DMS114 treated with DMSO at 0.1 percent for 48 hours (cell line): ENCODE data around the gene CEP85.

Experiments
- DNase-seq: peaks from one replicate; lab custom pipeline; 2025; ENCODE audit not compliant: unreplicated experiment; lab: John Stamatoyannopoulos, UW

The CEP85 gene, protein sequence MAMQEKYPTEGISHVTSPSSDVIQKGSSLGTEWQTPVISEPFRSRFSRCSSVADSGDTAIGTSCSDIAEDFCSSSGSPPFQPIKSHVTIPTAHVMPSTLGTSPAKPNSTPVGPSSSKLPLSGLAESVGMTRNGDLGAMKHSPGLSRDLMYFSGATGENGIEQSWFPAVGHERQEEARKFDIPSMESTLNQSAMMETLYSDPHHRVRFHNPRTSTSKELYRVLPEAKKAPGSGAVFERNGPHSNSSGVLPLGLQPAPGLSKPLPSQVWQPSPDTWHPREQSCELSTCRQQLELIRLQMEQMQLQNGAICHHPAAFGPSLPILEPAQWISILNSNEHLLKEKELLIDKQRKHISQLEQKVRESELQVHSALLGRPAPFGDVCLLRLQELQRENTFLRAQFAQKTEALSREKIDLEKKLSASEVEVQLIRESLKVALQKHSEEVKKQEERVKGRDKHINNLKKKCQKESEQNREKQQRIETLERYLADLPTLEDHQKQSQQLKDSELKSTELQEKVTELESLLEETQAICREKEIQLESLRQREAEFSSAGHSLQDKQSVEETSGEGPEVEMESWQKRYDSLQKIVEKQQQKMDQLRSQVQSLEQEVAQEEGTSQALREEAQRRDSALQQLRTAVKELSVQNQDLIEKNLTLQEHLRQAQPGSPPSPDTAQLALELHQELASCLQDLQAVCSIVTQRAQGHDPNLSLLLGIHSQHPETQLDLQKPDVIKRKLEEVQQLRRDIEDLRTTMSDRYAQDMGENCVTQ

DNA sequence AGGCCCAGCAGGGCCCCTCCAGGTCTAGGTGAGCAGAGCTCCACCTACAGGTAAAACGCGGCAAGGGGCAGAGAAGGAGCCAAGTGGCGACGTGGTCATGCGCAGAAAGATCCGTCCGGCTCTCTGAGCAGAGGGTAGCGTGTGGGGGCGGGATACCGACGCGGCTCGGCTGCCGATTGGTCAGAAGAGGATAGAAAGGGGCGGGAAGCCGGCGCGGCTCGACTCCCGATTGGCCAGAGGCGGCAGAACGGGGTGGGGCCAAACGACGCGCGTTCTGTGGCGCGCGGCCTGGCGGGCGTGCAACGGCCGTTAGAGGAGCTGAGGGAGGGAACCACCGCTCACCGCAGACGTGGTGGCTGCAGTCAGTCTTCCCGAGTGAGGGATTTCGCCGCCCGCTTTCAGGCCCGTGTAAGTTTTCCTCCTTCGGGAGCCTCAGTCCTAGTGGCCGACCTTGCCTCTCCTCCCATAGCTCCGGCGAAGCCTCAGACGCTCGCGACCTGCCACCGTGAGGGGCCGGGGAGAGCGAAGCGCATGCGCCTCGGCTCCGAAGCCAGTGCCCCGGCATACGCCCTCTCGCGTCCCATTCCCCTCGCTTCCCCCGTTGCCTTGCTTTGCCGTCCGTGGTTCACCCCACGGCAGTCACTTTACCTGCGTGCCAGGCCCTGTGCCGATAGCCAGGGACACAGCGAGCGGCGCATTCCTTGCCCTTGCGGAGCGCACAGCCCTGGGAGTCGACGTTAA is at the start of gene CEP85:
CEP85 (plus strand) TSS at position 298 of the 741 bp plus-strand sequence. CDS start 5,584 bp downstream, outside the sequence.
- DNase-seq = peak; percentile 95

DNA sequence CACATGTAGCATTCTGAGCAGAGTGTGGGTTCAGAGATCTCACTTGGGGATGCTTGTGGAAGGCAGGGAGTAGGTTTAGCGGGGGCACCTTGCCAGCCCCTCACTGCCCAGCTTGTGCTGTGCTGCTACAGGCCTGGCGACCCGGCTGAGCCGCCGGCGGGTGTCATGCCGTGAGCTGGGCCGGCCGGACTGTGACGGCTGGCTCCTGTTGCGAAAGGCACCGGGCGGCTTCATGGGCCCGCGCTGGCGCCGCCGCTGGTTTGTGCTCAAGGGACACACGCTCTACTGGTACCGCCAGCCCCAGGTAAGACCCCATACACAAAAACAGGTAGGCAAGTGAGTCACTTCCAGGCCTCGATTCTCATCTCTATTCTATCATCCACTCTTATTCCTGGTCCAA is 49.1 kb upstream of the CEP85 start:
- no peak for DNase-seq

DNA sequence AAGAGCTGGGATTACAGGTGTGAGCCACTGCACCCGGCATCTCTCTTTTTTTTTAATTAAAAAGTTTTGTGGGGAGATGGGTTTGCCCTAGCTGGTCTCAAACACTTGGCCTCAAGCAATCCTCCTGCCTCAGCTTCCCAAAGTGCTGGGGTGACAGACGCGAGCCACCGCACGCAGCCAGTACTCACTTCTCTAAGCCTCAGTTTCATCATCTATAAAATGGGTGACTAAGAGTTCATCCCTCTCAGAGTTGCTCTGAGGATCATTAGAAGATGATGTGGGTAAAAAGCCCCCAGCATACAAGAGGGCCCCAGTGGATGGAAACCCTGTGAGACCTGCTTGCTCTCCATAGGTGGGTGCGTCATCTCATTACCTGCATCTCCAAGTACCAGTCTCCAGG is 46.1 kb upstream of the CEP85 start:
- DNase-seq = no peak

DNA sequence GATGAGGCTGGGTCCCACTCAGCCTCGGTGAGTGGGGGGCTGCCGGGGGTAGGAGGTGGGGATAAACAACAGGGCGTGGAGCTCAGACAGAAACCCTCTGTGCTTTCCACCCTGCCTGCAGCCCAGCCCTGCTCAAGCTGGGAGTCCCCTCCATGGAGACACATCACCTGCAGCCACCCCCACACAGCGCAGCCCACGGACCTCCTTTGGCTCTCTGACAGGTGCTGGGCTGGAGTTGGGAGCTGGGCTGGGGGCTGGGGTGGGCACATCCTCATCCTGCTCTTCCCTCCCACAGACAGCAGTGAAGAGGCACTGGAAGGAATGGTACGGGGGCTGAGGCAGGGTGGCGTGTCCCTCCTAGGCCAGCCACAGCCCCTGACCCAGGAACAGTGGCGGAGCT is 45.5 kb upstream of the CEP85 start:
- no peak for DNase-seq

DNA sequence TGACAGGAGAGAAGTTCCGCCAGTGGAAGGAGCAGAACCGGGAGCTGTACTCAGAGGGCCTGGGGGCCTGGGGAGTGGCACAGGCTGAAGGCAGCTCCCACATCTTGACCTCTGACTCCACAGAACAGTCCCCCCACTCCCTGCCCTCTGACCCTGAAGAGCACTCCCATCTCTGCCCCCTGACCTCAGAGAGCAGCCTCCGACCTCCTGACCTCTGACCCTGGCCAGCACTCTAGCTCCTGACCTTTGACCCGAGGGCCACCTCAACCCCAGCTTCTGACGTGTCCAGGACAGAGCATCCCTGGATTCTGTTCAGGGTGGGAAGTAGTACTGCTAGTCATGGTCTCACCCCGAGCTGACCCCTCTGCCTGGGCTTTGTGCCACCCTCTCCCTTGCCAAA is 44.7 kb upstream of the CEP85 start:
- no peak for DNase-seq

DNA sequence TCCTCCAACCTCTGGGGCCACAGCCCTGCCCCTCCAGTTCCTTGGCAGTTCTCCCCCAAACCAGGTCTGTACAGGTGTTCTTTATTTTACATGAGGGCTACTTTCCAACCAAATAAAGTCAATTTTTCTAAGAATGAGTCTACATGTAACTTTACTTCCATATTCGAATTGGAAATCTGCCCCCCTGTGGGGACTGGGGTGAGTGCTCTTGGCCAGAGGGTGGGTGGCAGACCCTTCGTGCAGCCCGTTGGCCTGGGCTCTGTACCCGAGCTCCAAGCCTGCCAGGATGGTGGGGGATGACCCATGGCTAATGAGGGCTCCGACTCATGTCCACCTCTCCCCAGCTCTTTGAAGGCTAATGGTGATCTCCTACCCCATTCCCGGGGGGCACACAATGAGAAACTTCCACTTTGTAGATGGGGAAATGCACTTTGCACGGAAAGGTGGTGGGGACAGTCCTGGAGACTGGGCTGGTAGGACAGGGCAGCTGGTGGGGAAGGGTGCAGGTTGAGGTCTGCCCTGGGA is 44.2 kb upstream of the CEP85 start:
- no peak for DNase-seq

DNA sequence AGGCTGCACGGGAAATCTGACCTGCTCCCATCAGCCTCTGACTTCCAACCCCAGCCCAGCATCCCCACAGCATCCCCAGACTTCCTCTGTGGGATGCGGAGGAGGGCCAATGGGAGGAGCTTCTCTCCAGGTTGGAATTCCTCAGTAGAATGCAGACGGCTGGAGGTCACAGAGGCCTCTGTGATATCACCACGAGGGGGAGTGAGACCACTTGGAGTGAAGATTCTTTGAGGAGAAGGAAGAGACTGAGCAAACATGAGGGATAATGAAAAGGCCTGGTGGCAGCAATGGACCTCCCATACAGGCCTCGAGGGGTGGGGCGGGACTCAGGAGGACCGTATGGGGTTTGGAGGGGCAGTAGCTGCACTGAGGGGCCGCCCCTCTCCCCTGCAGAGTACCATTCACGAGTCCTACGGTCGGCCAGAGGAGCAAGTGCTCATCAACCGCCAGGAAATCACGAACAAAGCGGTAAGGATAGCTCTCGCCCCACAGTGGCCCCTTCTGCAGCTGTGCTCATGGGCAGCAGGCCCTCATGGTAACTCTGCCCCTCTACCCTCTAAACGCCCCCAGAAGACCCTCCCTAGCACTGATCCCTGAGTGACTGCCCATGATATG is 43.5 kb upstream of the CEP85 start, which contains the start of gene CATSPER4:
CATSPER4 (plus strand) TSS at position 230 of the 615 bp plus-strand sequence; CDS start at position 256, 26 bp downstream.
- no peak for DNase-seq

DNA sequence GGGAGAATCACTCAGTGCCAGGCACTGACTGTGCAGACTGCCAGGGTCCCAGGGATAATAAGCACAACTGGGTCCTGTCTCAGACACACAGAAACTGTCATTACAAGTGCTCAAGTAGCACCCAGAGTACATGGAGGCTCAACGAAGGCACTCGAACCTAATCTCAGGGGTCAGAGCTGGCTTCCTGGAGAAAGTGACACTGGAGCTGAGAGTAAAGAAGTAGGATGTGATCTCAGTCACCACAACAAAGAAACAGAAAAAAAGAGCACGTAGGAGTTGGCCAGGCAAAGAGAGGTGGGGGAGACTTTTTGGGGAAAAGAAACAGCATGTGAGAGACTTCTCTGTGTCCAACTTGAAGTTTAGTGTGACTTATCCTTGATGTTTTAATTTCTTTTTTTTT is 42.3 kb upstream of the CEP85 start:
- no peak for DNase-seq

DNA sequence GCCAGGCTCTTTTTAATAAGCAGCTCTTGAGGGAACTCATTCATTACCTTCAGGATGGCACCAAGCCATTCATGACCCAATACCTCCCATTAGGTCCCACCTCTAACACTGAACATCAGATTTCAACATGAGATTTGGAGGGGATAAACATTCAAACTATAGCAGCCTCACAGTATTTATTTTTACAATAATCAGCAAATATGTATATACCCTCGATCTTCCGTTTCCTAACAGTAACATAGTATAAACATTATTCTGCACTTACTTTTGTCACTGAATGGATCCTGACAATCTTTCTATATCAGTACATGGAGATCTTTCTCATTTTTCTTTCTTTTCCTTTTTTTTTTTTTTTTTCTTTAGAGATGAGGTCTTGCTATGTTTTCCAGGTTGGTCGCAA is 38.2 kb upstream of the CEP85 start:
- no peak for DNase-seq

DNA sequence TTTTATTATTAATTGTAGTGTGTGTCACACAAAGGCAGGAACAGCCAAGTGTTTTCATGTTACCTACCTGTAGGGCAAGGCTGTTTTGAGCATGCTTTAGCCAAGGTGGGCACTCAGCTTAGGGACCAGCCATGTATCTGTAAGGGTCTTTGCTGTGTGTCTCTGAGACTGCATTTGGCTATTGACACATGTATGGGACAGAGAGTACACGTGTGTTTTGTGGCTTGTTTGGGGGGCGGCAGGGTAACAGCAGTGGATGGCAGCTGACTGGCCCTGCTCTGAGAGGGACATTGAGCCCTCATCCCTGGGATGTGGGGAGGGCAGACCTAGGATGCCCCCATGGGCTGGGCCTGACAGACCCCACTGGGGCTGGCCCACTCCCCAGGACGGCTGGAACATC is 36.7 kb upstream of the CEP85 start:
- DNase-seq = no peak

DNA sequence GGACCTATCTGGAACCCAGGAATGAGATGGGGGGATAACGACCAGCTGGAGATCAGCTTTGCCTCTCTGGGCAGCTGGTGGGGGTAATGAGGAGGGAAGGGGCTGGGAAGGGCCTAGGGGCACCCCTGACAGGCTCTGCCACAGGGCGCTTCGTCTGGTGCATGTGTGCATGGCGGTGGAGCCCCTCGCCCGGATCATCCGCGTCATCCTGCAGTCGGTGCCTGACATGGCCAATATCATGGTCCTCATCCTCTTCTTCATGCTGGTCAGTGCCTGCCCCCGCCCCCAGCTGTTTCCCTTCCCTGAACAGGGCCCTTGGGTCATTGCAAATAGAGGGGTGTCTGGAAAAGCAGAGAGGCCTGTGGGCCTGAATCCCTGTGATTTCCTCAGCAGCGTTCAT is 36.2 kb upstream of the CEP85 start:
- no peak for DNase-seq

DNA sequence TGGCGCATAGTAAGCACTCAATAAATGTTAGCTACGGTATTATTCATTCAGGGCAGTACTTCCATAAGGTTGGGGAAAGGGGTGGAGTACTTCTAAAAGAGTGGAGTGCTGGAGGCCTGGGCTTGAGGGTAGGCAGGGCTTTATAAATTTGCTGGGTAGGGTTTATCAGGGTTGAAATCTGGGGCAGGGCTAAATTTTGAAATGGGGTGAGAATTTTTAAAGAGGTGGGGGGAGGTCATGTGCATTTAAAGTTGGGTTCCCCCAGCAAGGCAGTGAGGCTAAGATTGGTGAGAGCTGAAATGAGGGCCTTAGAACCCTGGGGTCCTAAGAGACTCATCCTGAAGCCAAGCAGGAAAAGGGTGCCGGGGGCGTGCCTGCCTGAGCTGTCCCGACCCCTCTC is 33.6 kb upstream of the CEP85 start:
- no peak for DNase-seq

DNA sequence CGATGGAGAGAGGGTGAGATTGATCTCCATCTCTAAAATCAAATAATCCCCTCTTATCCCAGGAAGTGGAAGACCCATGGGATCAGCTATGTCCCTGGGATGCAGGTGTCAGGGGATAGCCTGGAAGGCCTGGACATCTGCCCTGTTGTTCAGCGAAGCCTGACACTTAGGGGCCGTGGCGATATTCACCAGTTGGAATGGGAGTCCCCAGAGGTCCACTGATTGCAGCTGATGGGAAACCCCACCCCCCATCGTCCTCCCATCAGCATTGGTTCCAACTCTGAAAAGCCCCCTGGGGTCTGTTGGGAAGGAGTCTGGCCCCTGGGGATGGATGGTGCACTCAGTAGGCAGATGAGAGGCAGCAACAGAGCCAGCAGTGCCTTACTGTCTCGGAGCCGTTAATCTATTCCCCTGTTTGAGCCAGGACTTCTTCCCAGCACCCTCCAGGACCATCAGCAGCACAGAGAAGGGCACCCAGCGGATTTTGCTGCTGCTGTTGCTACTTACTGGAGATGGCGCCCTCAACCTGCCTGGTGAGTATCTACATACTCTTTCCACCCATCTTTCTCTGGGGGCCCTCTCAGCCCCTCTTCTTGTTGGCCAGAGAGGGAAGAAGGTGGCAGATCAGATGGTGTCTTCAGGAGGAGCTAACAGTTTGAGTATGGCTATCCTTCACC is 30.2 kb upstream of the CEP85 start:
- DNase-seq = no peak

DNA sequence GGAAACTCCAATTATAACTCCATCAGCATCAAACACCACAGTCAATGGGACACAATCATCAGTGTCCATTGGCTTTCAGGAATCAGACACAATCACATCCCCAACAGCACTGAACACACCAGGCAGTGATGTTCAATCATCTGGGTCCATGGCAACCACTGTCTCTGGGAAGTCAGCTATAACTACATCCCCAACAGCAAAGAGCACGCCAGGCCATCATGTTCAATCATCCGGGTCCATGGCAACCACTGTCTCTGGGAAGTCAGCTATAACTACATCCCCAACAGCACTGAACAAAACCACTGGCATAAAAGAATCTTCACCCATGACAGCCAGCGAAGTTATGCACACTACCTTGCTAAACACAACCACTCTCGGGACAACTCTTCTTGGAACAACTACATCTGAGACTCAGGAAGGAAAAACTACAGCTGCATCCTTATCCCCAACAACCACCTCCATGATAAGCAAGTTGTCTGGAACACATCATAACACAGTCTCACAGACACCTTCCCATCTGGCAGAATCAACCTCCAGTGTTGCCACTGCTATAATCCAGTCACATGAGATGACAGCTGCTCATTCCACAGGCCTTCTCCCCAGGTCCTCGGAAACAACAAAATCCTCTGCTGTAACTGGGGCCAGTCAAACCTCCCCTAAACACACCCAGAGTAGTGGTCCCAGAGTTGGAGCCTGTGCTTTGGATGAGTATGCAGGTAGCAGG is 23.7 kb upstream of the CEP85 start:
- DNase-seq = no peak

DNA sequence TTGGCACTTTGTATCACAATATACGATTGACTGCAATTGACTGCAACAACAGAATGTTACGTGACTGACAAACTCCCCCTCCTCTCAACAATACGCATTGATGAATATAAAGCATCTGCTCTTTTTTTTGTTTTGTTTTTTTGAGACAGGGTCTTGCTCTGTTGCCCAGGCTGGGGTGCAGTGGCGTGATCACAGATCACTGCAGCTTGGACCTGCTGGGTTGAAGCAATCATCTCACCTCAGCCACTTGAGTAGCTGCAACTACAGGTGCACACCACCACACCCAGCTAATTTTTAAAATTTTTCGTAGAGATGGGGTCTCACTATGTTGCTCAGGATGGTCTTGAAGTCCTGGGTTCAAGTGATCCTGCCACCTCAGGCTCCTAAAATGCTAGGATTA is 21.3 kb upstream of the CEP85 start:
- DNase-seq = no peak

DNA sequence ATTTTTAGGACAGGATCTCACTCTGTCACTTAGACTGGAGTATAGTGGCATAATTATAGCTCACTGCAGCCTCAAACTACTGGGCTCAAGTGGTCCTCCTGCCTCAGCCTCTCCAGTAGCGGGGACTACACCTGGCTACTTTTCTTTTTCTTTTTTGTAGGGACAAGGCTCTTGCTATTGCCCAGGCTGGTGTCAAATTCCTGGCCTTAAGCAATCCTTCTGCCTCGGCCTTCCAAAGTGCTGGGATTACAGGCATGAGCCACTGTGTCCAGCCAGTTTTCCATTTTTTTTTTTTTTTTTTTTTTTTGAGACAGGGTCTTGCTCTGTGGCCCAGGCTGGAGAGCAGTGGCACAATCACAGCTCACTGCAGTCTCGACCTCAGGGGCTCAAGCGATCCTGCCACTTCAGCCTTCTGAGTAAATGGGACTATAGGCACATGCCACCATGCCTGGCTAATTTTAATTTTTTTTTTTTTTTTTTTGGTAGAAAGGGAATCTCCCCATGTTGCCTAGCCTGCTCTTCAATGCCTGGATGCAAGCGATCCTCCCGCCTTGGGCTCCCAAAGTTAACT is 20.6 kb upstream of the CEP85 start:
- no peak for DNase-seq

DNA sequence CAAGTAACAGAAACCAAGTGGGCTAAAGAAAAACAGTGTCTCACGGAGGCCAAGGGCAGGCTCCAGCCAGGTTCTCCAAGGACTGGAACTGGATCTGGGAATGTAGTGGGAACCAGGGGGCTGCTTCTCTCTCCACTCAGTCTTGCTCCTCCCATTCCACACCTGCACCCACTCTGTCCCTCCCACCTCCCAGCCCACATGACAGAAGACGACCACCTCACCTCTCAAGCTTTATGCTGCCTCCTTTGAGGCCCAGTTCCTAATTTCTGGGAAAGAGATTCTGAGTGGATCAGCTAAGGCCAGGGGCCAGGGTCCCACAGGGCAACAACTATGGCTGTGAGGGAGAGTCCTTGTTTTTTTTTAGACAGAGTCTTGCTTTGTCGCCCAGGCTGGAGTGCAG is 18.8 kb upstream of the CEP85 start:
- DNase-seq = no peak

DNA sequence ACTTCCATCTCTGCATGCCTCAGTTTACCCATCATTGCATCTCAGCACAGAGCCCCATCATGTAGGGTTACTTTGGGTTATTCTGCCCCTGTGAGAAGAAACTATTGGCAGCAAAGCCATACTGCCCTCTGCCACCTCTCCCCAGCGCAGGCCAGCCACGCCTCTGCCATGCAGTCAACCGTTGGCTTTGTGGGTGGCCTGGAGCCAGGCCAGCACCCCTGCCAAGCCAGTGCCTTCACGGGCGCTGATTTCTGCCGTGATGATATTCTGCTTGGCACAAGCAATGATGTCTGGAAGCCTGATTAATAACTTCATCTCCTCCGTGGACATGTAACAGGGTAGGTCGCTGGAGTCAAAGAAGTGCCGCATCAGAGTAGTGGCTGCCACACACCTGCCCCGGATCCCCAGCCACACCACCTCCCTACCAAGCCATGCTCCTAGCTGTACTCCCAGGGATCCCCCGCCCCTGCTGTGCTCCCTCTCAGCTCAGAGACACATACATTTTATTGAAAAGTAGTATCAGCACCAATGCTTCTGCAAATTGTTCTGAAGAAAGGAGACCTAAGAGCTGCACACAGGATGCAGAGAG is 15.0 kb upstream of the CEP85 start:
- no peak for DNase-seq
